Astrocyte of the hippocampus (primary cell): Measurements from ENCODE around the gene SPDYE17.
"Not testable (repeated sequence)": the region's sequence is repeated elsewhere in the genome, so short reads cannot be mapped to it uniquely, and the experiment has no call there.

Source experiments
- DNase-seq: peaks from one replicate; pipeline ENCODE4 v3.0.0; 2011; ENCODE audit warnings: low read depth, low spot score

SPDYE17 gene

GRCh38 chr7:76972391-76972790 lies 59.8 kb downstream of the SPDYE17 start:
- DNase-seq = not testable (repeated sequence)
